Measurements from ENCODE around the gene WDR7. TPM values are rescaled to one million over a fixed set of nuclear protein-coding genes. Genes with fewer than 3 reads are reported as not detected.

Gene WDR7
- total and polyA plus RNA-seq, 3 donors from 2014 or later: 19.4 to 63.6 (median 35.9) TPM

- no peak for DNase-seq
- H3K9me3 ChIP-seq: no peaks in the 10 kb centered on the region
- H3K27me3 ChIP-seq: no peaks in the 10 kb centered on the region
- H3K27ac ChIP-seq: no peak overlapping the region
- intact Hi-C loops (cut with DNase I; ENCODE audit: low total_unique reads): no loop called here
- no peaks in the 10 kb centered on the region for H3K36me3 ChIP-seq (ENCODE audit: low read depth, missing control alignments)
- WGBS, 2 donors: 84 to 88% methylated on average over 3 of the region's 3 CpGs
- no peak for TF ChIP-seq POLR2A (IDR thresholded peaks at IDR 0.05)
- no peak for TF ChIP-seq CTCF (IDR thresholded peaks at IDR 0.05)
- H3K4me3 ChIP-seq: no peak overlapping the region
- H3K4me1 ChIP-seq: no peaks in the 10 kb centered on the region
Observed at GRCh38 chr18:56988022-56988421, 336.9 kb downstream of the WDR7 start.

- WGBS, 2 donors: 91 to 93% methylated on average over 1 of the region's 1 CpG
- H3K4me1 ChIP-seq: no peaks in the 10 kb centered on the region
- TF ChIP-seq POLR2A (IDR thresholded peaks at IDR 0.05) (no peak), CTCF (IDR thresholded peaks at IDR 0.05) (no peak)
- H3K27ac ChIP-seq: no peak overlapping the region
- intact Hi-C loops (cut with DNase I; ENCODE audit: low total_unique reads): no loop called here
- DNase-seq: no peak
- H3K4me3 ChIP-seq: no peak overlapping the region
- H3K36me3 ChIP-seq (ENCODE audit: low read depth, missing control alignments): no peaks in the 10 kb centered on the region
- H3K9me3 ChIP-seq: no peaks in the 10 kb centered on the region
- H3K27me3 ChIP-seq: no peaks in the 10 kb centered on the region
Observed at GRCh38 chr18:56990678-56991077, 339.5 kb downstream of the WDR7 start.

GRCh38 chr18:56992777-56993176, 341.6 kb downstream of the WDR7 start:
- 96 to 100% methylated on average over 1 of the region's 1 CpG for WGBS, 2 donors
- no peak for DNase-seq
- Histone ChIP-seq H3K4me3 (no peak overlapping the region), H3K4me1 (no peaks in the 10 kb centered on the region), H3K27ac (no peak overlapping the region), H3K36me3 (ENCODE audit: low read depth, missing control alignments) (no peaks in the 10 kb centered on the region), H3K27me3 (no peaks in the 10 kb centered on the region), H3K9me3 (no peaks in the 10 kb centered on the region)
- intact Hi-C loops (cut with DNase I; ENCODE audit: low total_unique reads): no loop called here
- TF ChIP-seq CTCF (IDR thresholded peaks at IDR 0.05) (no peak), POLR2A (IDR thresholded peaks at IDR 0.05) (no peak)

GRCh38 chr18:56995579-56996188, 344.5 kb downstream of the WDR7 start:
- intact Hi-C loops (cut with DNase I; ENCODE audit: low total_unique reads): no loop called here
- WGBS, 2 donors: 84 to 89% methylated on average over 4 of the region's 4 CpGs
- no peaks in the 10 kb centered on the region for H3K9me3 ChIP-seq

More at GRCh38 chr18:56995579-56996188, 344.5 kb downstream of the WDR7 start:
- no peak overlapping the region for H3K4me3 ChIP-seq
- no peaks in the 10 kb centered on the region for H3K27me3 ChIP-seq
- H3K27ac ChIP-seq: no peak overlapping the region
- no peaks in the 10 kb centered on the region for H3K4me1 ChIP-seq
- DNase-seq: no peak
- no peak for TF ChIP-seq CTCF (IDR thresholded peaks at IDR 0.05)
- TF ChIP-seq POLR2A (IDR thresholded peaks at IDR 0.05): no peak
- no peaks in the 10 kb centered on the region for H3K36me3 ChIP-seq (ENCODE audit: low read depth, missing control alignments)

All from testis (tissue), 3 donors.